ENCODE measurements around the gene FAM219B.
"Not testable (repeated sequence)": the region's sequence is repeated elsewhere in the genome, so short reads cannot be mapped to it uniquely, and the experiment has no call there.

The FAM219B gene

DNA sequence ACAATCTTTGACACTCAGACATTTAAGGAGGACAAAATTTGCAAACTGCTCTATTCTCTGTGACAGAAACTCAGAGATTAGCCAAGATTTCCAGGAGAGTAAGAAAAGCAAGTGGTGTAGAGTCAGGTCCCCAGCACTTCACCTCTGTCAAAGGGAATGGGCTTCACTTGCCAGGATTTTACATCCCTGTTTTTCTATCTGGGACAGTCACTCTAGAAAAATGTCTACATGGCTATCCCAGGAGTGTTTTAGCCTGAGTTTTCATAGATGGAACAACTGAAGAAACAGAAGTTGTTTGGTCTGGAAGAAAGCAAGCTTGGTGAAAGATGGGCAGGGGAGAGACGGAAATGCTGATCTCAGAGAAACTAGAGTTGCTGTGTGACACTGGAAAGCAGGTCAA lies 3.0 kb downstream of the FAM219B start:
- no peak for DNase-seq (ENCODE audit: low read depth)

DNA sequence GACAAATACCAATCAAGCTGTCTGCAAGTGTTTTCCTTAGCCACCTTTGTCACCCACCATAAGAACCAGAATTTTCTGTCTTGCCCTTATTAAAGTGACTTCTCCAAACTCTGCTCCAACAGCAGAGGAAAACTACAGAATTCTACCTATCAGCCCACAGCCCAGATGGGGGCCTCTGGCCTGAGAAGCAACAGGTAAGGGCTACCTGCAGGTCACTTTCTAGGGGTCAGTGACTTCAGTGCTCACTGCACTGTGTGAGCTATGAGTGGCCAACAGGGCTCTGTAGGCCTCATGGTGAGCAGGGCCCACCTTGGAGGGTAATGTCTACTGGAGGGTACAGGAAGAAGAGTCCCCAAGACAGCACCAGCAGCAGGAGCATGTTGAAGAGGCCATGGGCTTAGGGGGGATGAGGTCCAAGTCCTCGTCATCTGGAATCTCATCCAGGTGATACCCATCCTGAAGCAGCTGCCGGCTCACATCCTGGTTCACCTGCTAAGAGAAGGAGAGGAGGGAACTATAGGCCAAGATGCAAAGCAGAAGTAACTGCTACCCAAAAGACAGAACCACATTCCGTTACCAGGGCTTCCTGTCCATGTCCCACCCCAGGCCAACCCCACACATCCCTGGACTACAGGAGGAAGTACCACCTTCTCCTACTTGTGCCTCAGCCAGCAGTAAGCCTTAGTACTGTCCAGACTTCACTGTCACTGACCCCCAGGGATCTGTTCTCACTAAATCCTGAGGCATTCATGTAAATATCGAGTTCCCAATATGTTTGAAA lies 4.2 kb downstream of the FAM219B start:
- no peak for DNase-seq (ENCODE audit: low read depth)

DNA sequence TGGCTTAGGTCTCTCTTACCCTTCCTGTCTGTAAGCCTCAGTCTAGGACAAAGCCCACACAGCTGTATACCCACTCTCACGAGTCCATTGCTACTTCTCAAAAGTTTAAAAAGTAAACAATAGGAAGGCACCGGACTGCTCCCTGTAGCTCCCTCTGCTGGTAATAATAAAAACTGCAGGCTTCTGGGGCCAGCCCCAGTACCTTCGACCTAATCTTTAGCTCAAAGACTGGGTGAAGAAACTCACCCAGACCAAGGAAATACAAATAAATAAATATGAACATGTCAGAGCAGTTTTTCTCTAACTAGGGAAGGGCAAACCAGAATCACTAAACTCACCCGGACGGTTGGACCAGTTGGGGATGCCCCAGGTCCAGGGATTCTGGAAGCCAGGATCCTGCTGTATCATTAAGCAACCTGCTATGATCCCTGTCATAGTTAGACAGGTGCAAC lies 5.0 kb downstream of the FAM219B start:
- DNase-seq (ENCODE audit: low read depth) = peak; percentile 39

DNA sequence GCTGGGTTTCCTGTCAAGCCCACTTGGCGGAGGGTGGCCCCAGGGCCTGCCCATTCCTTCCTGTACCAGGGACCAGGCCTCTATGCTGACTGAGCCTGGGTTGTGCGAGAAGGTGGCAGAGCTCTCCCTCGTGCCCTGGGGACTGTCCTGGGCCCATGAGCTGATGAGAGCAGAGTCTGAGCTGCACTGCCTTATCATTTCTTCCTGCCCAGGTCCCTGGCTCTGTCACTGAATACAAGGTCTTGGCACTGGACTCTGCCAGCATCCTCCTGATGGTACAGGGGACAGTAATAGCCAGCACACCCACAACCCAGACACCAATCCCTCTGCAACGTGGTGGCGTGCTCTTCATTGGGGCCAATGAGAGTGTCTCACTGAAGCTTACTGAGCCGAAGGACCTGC lies 9.3 kb downstream of the FAM219B start:
- no peak for DNase-seq (ENCODE audit: low read depth)

DNA sequence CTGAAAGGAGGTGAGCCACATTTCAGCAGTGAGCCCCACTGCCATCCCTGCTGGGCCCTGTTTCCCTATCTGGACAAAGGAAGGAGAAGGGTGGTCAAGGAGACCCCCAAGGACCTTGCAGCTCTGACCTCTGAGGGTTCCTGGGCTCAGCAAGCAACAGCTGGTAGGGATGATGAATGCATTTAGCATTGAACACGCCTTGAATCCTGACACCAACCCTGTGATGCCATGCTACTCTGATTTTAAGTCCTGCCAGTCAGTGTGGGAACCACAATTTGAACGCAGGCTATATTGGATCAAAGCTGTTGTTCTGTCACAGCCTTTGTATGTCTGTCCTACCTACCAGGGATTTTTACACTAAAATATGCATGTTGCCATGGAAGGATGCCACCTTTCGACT lies 10.3 kb downstream of the FAM219B start:
- no peak for DNase-seq (ENCODE audit: low read depth)

DNA sequence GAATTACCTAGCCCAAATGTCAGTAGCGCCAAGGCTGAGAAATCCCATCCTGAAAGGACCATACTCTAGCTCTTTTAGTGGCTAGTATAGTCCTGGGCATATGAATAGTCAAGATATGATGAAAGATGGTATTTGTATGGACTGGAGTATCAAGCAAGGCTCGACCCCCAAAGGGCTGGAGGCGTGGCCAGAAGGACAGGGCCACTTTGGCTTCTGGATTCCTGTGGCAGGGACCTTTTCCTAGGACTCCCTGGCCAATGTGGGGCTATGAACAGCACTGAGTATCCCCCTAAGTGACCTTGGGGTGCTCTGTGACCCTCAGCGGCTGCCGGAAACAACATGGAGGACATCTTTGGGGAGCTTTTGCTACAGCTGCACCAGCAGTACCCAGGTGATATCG lies 10.8 kb downstream of the FAM219B start:
- DNase-seq (ENCODE audit: low read depth) = no peak

DNA sequence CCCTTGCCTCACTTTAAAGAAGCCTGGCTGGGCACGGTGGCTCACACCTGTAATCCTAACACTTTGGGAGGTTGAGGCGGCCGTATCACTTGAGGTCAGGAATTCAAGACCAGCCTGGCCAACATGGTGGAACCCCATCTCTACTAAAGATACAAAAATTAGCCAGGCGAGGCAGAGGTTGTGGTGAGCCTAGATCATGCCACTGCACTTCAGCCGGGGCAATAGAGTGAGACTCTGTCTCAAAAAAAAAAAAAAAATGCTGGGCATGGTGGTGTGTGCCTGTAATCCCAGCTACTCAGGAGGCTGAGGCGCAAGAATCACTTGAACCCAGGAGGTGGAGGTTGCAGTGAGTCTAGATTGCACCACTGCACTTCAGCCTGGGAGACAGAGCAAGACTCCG lies 12.3 kb downstream of the FAM219B start:
- not testable (repeated sequence) for DNase-seq (ENCODE audit: low read depth)

DNA sequence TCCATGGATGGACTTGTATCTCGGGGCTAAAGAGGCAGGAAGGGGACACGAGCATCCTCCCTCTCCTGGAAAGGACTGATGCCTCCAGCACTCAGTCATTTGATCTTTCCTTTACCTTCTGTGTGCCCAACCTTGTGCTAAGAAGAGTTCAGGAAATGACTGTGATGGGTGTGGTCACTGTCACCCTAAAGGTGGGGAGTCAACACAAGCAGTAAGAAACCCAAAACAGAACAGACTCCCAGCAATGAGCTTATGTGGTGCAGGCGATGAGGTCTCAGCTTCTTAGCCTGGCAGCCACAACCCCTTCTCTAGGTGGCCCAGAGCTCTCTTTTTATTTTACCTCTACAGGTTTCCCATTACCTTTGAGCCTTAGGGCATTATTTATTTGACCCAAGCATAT lies 13.0 kb downstream of the FAM219B start:
- DNase-seq (ENCODE audit: low read depth) = no peak

DNA sequence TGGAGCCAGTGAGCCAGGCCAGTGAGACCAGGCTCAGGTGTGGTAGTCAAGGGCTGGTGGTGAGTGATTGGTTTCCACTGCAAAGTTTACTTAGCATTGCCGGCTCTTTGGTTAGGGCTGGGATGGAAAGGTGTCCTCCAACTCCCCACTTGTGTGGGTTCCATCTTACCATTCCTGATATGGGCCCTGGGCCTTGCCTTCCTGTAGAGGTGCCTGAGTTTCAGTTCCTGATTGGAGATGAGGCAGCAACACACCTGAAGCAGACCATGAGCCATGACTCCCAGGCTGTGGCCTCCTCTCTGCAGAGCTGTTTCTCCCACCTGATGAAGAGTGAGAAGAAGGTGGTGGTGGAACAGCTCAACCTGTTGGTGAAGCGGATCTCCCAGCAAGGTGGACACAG lies 13.7 kb downstream of the FAM219B start:
- no peak for DNase-seq (ENCODE audit: low read depth)

DNA sequence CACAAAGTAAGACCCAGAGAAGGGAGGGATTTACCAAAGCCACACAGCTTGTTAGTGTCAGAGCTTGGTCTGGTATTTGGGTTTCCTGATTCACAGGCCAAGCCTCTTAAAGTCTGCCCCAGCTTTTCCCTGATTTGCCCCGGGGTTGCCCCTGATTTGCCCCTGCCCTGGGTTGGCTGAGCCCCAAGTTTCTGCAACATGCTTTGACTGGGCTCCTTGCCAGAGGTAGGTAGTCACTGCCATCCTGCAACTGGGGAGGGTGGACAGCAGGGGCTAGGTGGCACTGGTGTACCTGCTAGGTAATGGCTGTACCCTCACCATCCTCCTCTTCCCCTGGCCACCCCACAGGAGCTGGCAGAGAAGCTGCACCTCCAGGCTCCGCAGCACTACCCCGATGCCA lies 14.3 kb downstream of the FAM219B start:
- DNase-seq (ENCODE audit: low read depth) = no peak

DNA sequence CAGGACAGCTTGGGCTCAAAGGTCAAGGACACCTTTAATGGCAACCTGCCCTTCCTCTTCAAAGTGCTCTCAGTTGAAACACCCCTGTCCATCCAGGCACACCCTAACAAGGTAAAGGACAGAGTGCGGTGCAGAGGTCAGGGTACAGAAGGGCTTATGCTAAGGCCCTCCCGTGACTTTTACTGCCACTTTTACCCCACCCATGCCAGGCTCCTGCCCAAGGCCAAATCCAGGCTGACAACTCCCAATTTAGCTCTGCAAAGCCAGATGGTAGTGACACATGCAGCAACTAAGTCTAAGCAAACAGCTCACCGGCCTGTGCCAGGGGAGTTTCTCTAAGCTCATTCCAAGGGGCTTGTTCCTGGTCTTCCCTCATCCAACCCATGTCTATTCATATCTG lies 15.2 kb downstream of the FAM219B start:
- no peak for DNase-seq (ENCODE audit: low read depth)

DNA sequence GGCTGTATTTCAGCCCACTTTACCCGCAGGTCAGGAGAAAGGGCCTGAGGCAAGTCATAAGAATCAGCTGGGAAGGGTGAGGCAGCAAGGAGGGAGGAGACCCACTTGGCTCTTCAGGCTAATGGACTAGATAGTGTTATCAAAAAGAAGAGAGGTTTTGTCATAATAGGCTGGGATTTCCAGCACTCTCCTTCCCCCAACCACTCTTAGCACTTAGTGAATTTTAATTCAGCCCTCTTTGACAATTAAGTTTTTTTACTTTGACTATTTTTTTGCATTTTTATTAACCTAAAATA lies 16.0 kb downstream of the FAM219B start:
- no peak for DNase-seq (ENCODE audit: low read depth)

DNA sequence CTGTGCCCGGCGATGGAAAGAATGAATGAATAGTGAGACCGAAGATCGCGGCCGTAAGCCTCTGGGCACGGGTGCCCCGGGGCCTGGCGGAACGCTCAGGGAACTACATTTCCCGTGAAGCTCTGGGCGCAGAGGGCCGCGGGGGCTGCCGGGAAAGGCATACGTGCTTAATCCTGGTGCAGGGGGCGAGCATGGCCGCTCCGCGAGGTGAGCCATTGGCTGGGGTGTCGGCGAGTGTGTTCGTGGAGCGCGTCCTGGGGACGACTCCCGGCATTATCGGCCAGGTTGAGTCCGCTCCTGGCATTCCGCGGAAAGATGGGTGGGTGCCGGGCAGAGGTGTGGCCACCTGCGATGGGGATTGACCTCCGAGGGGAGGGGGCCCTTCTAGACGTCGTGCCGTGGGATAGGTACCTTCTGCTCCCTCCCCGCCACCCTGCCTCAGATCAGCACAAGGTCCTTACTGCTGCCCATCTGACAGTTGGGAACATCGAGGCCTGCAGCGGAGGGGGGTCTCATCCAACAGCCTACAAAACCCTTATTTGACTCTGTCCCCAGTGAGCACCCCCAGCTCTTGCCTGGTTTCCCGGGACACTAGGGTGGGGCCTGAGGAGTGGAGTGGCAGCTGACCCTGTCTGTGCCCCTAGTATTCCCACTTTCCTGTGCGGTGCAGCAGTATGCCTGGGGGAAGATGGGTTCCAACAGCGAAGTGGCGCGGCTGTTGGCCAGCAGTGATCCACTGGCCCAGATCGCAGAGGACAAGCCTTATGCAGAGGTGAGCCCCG lies 16.6 kb downstream of the FAM219B start, which contains the start of gene MPI:
Gene MPI (plus strand): TSS at position 160 of the 782 bp plus-strand sequence. CDS start 32 bp downstream, at position 192.
- peak; percentile 77 for DNase-seq (ENCODE audit: low read depth)

DNA sequence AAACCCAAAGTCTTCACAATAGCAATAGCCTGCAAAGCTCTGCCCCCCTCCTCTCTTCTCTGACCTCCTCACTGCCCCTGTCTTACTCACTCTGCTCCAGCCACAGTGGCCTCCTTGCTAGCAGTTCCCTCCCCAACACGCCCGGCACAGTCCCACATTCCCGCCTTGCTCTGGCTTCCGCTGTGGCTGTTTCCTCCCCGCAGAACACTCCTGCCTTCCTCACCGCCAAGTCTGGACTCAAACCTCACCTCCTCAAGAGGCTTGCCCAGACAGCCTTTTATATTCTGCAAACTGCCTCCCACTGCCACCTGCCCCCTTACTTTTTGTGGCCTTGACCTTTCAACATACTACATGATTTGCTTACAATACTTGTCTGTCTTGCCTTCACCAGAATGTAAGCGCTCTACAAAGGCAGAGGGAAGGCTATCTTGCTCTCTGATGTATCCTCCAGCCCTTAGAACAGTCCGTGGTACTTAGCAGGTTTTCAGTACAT lies 17.2 kb downstream of the FAM219B start:
- peak; percentile 45 for DNase-seq (ENCODE audit: low read depth)

DNA sequence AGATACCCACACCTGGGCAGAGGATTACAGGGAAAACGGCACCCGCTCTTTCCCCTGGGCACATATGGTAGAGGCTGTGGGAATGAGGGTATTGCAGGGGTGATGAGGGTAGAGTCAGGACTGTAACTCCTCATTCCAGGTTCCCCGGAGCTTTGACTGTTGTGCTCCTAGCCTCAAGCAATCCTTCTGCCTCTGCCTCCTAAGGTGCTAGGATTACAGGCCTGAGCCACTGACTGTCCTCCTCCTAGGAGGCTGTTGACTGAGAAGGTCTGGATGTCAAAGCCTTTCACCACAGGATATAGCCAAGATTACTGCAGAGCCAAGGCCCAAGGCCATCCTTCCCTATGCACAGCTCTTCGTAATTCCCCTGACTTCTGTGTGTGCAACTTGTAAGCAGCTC lies 17.9 kb downstream of the FAM219B start:
- DNase-seq (ENCODE audit: low read depth) = no peak

DNA sequence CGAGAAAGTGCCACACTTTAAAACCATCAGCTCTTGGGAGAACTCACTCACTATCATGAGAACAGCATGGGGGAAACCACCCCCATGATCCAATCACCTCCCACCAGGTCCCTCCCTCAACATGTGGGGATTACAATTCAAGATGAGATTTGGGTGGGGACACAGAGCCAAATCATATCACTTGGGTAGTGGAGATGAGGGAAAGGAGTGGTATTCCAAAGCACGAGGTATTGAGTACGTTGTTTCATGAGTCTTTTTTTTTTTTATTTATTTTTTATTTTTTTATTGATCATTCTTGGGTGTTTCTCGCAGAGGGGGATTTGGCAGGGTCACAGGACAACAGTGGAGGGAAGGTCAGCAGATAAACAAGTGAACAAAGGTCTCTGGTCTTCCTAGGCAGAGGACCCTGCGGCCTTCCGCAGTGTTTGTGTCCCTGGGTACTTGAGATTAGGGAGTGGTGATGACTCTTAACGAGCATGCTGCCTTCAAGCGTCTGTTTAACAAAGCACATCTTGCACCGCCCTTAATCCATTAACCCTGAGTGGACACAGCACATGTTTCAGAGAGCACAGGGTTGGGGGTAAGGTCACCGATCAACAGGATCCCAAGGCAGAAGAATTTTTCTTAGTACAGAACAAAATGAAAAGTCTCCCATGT lies 19.0 kb downstream of the FAM219B start:
- not testable (repeated sequence) for DNase-seq (ENCODE audit: low read depth)

DNA sequence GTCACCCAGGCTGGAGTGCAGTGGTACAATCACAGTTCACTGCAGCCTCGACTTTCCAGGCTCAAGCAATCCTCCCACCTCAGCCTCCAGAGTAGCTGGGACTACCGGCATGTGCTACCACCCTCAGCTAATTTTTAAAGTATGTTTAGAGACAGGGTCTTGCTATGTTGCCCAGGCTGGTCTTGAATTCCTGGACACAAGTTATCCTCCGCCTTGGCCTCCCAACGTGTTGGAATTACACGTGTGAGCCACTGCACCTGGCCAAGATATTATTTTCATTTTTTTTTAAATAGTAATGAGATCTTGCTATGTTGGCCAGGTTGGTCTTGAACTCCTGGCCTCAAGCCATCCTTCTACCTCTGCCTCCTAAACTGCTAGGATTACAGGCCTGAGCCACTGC lies 21.2 kb downstream of the FAM219B start:
- DNase-seq (ENCODE audit: low read depth) = no peak

DNA sequence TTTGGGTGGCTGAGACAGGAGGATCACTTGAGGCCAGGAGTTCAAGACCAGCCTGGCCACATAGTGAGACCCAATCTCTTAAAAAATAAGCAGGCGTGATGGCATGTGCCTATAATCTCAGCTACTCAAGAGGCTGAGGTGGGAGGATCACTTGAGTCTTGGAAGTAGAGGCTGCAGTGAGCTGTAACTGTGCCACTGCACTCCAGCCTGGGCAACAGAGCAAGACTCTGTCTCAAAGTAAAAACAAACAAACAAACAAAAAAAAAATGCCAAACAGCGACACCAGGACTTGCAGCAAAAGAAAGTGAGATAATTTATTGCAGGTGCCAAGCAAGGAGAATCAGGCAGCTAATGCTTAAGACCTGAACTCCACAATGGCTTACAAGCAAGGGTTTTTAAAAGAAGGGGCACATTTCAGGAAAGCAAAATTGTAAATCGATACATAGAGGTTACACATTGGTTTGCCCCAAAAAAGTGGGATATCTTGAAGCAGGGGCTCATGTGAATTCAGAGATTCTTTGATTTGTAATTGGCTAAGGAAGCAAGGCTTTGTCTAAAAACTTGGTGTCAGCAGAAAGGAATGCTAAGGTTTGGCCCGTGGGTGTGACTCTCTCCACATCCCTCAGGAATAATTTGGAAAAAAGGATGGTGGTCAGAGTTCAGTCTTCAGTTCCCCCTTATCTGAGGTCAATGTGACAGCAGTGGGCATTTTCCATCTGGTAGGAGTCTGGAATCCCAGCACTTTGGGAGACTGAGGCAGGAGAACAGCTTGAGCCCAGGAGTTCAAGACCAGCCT lies 22.0 kb downstream of the FAM219B start:
- DNase-seq (ENCODE audit: low read depth) = no peak

DNA sequence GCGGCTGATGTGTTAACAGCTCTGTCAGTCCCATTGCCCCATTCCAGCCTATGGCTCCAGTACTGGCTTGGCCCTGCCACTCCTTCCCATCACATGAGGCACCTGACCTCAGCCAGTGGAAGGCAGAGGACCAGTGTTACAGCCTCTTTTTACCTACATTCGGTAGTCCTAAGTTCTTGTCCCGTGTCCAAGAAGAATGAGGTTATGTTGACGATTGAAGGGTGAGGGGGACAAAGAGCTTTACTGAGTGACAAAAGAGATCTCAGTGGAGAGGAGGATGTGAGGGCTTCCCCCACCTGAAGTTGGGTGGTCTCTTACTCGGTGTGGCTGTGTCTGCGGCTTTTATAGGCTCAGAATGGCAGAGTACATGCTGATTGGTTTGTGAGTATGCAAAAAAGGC lies 24.1 kb downstream of the FAM219B start:
- DNase-seq (ENCODE audit: low read depth) = no peak

DNA sequence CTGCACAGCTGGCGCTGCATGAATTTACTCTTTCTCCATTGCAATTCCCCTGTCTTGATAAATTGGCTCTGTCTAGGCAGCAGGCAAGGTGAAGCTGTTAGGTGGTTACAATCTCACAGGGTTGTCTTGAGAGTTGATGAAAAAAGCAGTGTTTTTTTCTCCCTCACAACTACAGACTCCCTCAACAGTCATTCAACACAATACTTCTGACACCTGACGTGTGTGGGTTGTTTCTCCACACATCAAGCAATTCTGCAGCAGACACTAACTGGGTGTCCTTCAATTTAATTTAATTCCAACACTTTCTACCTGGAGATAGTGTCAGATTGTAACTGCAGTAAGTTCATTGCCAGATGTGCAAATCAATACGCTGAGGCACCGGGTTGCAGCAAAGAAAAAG lies 28.4 kb downstream of the FAM219B start:
- DNase-seq (ENCODE audit: low read depth) = no peak

DNA sequence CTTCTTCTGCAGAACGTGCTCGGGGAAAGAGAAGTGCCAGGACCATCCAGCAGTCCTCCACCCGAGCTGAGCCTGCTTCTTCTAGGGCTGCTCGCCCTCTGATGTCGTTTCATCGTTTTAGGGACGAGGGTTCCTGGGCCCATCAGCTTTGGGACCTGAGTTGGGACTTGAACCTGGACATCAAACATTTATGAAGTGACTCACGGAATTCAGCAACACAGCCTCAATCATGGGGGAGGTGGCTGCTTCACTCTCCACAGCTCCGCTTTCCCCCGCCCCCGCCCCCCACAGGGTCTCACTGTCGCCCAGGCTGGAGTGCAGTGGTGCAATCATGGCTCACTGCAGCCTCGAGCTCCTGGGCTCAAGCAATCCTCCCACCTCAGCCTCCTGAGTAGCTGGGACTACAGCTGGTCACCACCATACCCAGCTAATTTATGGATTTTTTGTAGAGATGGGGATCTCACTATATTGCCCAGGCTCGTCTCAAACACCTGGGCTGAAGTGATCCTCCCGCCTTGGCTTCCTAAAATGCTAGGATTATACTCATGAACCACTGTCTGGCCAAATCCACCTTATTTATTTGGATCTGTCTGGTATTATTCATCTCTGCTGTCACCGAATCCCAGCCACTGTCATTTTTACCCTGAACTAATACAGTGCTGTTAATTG lies 32.8 kb downstream of the FAM219B start:
- DNase-seq (ENCODE audit: low read depth) = peak; percentile 27

Data from iris pigment epithelial cell (primary cell).